ENCODE measurements around the gene CARMIL1.
A peak's percentile ranks its signal among the peaks of the same experiment; 100 is the strongest.

Gene CARMIL1

GRCh38 chr6:25336996-25337395 is 57.8 kb downstream of the CARMIL1 start:
- DNase-seq (ENCODE audit: low spot score), result no peak

- DNase-seq (ENCODE audit: low spot score), result no peak
Observed at GRCh38 chr6:25337431-25337830, 58.3 kb downstream of the CARMIL1 start.

DNA sequence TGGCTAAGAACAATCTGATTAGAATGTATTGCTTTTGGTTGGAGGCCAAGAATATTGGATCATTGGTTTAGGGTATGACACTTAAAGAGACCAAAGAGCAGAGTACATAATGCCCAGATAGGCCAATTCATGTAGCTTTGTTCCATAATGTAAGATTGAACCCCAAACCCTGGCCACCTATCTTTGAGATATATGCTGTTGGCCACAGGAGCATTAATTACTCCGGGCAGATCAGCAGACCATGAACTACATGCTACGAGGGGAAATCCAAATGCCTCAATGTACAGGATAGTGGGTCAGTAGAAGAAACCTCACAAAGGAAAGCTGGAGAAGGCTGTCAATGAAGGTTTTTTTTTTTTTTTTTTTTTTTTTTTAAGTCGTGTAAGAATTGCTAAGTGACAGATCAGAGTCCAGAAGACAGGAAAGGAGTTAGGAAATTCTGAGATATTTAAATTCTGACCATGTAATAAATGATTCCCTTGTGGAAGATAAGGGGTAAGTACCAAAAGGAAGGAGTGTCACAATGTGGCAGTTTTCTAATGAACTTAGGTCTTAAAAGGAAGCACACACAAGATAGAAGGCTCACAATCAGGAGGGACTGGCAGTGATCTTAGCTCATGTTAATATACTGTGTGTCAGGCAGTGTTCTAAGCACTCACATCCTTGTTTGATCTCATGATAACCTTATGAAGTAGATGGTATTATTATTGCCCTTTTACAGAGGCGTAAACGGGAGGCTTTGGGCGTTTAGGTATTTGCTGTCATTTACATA is 61.4 kb downstream of the CARMIL1 start:
- DNase-seq (ENCODE audit: low spot score), result no peak

DNA sequence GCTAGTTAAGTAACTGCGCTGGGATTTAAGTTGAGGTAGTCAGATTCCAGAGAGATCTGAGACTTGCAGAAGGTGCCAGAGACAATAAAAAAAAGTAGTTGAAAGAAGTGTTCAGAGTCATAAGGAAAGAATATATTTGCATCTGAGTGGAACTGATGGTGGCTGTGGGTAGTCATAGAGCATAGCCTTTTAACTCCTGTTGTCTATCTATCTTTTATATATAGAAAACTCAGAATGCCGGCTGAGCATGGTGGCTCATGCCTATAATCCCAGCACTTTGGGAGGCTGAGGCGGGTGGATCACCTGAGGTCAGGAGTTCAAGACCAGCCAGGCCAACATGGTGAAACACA is 62.0 kb downstream of the CARMIL1 start:
- DNase-seq (ENCODE audit: low spot score), result no peak

DNA sequence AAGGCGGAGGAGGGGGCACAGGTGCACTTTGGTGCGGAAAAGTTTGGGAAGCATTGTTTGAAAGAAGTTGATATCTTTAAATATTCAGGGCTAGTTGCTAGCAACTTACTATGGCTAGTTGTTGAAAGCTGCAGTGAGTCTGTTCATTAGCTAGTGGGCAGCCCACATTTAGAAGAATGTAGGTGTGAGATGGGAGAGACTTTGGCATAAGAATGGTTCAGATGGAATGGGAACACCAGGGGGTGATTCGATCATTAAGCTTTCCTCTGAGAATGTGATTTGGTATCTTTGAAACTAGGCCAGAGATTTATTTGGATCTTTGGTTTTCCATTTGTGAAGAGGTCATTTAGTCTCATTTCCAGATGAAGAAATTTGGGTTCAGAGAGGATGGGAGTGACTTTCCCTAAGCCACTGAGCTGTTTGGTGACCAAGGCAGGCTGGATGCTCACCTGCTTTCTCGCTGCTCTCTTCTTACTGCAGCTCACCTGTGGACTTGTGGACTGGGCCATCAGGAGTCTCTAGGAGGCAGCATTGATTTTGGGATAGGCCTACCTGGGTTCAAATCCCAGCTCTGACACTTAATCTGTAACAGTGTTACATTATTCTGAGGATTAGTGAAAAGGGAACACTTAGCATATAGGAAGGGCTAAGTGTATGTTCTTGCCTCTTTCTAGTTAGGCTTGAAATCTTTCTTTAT is 62.9 kb downstream of the CARMIL1 start:
- no peak for DNase-seq (ENCODE audit: low spot score)

- no peak for DNase-seq (ENCODE audit: low spot score)
Observed at GRCh38 chr6:25342802-25343201, 63.6 kb downstream of the CARMIL1 start.

DNA sequence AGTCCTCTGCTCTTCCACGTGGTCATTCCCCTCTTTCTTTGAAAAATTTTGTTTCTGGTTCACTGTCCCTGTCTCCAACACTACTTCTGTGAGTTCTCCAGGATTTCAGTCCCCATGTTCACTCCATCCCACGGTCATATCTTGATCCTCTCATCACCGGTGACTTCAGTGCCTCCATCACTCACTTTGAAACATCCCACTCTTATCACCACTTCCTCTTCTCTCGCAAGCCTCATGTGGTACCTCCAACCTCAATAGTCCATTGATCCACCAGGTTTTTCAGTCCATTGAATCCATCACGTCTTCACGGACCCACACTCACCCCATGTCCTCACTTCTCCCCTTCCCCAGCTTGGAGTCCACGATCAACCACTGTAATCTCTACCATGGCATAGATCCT is 64.8 kb downstream of the CARMIL1 start:
- no peak for DNase-seq (ENCODE audit: low spot score)

DNA sequence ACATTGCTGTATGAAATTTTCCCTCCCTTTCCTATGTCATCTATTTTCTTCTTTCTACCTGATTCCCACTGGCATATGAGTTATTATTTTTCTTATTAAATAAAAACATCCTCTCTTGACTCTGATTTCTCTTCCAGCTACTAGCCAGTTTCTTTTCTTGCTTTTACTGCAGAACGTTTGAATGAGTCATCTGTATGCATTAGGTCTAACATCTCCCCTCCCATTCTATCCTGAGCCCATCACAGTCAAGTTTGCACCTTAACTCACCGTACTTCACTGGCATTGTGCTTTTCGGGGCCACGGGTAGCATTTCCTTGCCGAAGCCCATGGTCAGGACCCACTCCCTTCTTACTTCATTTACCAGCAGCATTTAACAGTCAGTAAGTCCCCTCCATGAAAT is 65.7 kb downstream of the CARMIL1 start:
- no peak for DNase-seq (ENCODE audit: low spot score)

- no peak for DNase-seq (ENCODE audit: low spot score)
Observed at GRCh38 chr6:25346064-25346463, 66.9 kb downstream of the CARMIL1 start.

- no peak for DNase-seq (ENCODE audit: low spot score)
Observed at GRCh38 chr6:25350573-25350972, 71.4 kb downstream of the CARMIL1 start.

GRCh38 chr6:25351485-25351884 is 72.3 kb downstream of the CARMIL1 start:
- no peak for DNase-seq (ENCODE audit: low spot score)

DNA sequence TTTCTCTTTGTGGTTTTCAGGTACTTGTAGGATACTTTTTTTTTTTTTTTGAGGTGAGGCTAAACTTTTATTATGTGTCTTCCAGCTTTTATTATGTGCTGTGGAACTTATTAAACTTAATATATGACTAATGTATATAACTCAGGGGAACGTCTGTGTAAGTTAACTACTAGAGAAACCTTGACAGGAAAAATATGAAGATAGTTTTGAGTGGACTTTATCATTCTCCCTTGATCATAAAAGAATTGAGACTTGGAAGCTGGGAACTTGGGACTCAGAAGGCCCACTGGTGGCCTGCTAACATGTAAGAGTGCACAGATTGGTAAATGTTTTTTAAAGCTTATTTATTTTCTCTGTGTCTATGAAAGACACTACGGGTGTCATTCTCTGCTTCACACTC is 73.1 kb downstream of the CARMIL1 start:
- no peak for DNase-seq (ENCODE audit: low spot score)

- no peak for DNase-seq (ENCODE audit: low spot score)
Observed at GRCh38 chr6:25354078-25354932, 75.1 kb downstream of the CARMIL1 start.

- no peak for DNase-seq (ENCODE audit: low spot score)
Observed at GRCh38 chr6:25359191-25359861, 80.2 kb downstream of the CARMIL1 start.

DNA sequence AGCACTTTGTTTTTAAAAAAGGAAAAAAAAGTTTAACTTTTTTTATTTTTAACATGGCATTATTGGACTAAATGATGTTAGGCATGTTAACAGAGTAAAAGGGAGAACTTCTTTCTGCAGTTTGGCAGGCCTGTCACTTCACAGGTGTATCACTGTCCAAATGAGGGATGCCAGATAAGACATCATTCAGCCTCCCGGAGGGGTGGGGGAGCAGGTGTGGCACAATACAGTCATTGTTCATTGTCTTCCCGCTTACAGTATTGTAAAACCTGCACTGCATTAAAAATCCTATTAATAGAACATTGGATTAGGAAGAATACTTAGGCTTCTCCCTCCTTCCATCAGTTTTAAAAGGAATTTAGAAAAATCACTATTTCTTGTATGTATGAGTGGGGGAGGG is 80.7 kb downstream of the CARMIL1 start:
- DNase-seq (ENCODE audit: low spot score), result no peak

DNA sequence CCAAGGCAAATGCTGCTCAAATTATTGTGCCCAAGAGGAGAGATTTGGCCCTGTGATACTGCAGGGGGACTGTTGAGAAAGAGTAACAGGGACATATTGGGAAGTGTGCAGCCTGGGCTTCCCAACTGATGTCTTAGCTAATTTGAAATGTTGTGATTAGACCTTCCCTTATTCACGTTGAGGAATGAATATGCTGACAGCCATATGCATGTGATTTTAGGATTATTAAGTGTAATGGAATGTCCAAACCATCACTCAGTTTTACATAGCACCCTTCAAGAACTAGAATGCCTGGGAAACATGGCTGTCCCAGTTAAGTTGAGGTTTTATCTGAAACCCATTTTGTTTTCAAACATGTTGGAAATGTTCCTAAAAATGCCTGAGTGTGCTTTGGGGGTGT is 81.4 kb downstream of the CARMIL1 start:
- DNase-seq (ENCODE audit: low spot score), result no peak

DNA sequence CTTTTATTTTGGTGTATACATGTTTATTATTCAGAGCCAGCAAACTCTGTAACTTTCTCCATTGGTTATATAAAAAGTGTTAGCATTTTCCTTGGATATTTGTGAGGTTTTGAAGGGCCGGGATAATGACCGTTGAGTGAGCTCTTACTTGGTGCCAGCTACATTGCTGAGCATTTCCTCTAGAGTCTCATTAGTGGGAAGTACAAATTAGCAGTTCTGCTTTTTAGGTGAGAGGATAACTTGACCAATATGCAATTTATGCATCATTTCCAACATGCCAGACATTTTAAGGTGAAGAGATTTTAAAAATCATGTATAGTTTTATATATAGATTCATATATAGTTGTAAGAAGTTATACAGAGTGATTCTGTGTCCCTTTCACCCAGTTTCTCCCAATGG is 84.3 kb downstream of the CARMIL1 start:
- DNase-seq (ENCODE audit: low spot score), result no peak

DNA sequence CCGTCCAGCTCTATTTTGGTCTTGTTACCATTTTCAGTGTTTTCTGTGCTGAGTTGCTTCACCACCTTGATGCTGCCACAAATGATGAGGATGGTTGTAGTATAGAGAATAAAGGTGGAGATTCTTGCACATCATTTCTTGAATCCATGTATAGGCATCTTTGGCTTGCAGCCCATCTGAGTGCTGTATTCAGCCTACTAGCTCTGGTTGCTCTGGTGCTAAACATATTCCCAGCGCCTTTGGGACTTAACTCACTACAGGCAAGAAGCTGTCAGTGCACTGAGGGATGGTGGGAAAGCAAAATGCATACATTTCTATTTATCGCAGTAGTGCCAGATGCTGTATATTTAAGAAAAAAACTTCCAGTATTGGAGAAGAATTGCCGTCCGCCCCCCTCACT is 86.0 kb downstream of the CARMIL1 start:
- DNase-seq (ENCODE audit: low spot score), result no peak

DNA sequence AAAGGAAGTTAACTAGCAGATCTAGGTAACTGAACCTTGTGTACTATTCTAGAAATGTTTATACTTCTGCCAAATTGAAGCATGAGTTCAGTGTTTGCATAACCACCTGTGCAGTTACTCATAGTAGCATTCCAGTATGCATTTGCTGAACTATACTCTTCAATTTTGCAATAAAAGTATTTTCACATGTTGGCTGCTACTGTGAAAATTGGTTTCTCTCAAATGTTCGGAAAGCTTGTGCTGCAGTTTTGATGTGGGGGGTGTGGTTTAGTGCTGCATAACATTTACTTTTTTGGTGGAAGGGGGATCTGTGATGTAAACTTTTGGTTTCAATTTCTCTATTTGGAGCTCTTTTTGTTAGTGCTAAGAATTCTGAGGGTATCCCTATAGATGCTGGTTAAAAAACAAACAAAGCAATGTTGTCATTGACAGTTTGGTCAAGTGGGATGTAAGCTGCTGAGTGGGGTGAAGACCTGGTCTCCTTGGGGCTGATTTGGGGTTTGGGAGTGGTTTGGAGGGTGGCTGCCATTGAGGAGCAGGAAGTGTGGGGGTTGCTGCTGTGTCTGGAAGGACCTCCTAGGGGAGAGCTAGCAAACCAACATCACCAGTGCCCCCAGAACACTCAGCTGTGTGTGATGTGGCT is 87.8 kb downstream of the CARMIL1 start:
- peak; percentile 51 for DNase-seq (ENCODE audit: low spot score)

DNA sequence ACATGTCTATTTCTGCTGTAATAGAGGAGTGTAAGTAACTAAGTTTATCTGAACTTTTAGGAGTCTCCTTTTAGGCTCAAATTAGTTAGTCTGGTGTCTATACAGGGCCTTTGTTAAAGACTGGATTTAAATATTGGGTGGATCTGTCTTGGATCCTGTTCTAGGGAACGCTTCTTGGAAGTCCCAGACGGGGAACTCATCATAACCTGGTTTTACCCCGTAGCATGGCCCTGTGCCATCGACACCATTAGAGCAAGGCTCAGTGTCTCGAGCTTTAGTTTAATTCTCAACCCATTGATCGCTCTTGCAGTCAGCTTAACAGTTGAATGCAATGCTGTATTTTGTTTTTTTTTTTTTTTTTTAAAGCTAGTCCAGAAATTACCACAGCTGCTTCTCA is 89.9 kb downstream of the CARMIL1 start:
- DNase-seq (ENCODE audit: low spot score), result no peak

DNA sequence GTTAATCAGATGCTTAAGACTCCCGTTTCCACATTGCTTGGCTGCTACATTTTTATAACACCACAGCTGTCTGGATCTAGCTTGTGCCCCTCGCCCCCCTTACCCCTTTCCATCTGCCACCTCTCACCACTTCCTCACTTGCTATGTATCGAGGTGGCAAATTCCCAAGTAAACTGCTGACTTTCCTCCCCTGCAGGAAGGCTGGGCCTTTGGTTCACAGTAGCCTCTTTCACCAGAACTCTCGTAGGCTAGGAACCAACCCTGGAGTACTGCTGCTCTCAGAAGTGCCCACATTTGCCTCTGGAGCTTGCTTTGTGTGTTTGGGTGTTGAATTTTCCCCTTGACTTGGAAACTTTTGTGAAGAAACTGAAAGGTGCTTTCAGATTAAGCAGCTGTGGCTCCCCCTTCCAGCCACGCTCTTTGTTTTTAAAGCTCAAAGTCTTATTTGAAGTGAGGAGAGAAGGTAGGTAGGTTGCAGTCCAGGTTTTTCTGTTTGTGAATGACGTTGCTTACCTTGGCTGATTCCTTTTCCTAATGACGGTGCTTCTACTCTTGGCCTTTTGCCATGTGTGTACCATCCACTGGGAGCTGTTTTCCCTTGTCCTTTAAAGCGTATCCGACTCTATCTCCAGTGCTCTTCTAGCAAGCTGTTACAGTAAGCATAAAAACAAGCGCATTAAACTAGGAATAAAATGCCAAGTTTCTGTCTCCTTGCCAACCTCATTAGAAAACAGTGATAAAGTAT is 90.4 kb downstream of the CARMIL1 start:
- peak; percentile 14 for DNase-seq (ENCODE audit: low spot score)

All from CD4-positive, alpha-beta T cell treated with Interleukin-6 at 100 ng/mL for 8 hours (primary cell).